PC-9 (cell line): ENCODE data around the gene CCM2L. TPM values are rescaled to one million over a fixed set of nuclear protein-coding genes. Genes with fewer than 3 reads are reported as not detected.

Source experiments
- BruUV-seq: library from RNA; stranded (reverse); fragments of 400-500 nt; replicated peaks from 2 replicates; lab custom pipeline; 2021; lab: Mats Ljungman, UMichigan
- CTCF ChIA-PET: fragments of 300-600 bp; sonication (Branson Sonifier 250); formaldehyde crosslinking; loops from one replicate; lab custom pipeline; 2022; ENCODE audit warnings: antibody characterized with exemption; lab: Charles Lee
- POLR2A ChIA-PET: fragments of 300-600 bp; sonication (Branson Sonifier 250); formaldehyde crosslinking; loops from one replicate; lab custom pipeline; 2022; ENCODE audit warnings: antibody characterized with exemption; ENCODE audit not compliant: unreplicated experiment; lab: Charles Lee
- DNase-seq, 2 experiments: peaks; one replicate each; pipeline versions ENCODE4 v3.0.0 to v3.0.0-alpha.2; 2015 to 2022; ENCODE audit warnings: mixed read lengths in 1 of 2
- H2AFZ ChIP-seq: fragments of 200-600 bp; sonication (generic); 2 replicates; pipeline ENCODE4 v1.8.1; 2017; ENCODE audit warnings: antibody characterized with exemption
- H3F3A ChIP-seq: fragments of 200-600 bp; sonication (generic); 2 replicates; pipeline ENCODE4 v1.8.1; 2017; ENCODE audit warnings: antibody characterized with exemption, mild to moderate bottlenecking, low read depth; ENCODE audit not compliant: insufficient read depth
- H3K27ac ChIP-seq: fragments of 200-600 bp; sonication (generic); 2 replicates; pipeline ENCODE4 v1.6.1; 2016; ENCODE audit warnings: mixed run types
- H3K27me3 ChIP-seq: fragments of 200-600 bp; sonication (generic); 2 replicates; pipeline ENCODE4 v1.6.1; 2016; ENCODE audit warnings: low read depth, mixed run types; ENCODE audit not compliant: insufficient read depth
- H3K36me3 ChIP-seq: fragments of 200-600 bp; sonication (generic); 2 replicates; pipeline ENCODE4 v1.6.1; 2016; ENCODE audit warnings: low read depth, mixed run types
- H3K4me1 ChIP-seq: fragments of 200-600 bp; sonication (generic); replicated peaks from 2 replicates; pipeline ENCODE4 v1.6.1; 2016; ENCODE audit warnings: mixed run types; ENCODE audit not compliant: insufficient read depth
- H3K4me2 ChIP-seq: fragments of 200-600 bp; sonication (generic); 2 replicates; pipeline ENCODE4 v1.6.1; 2017; ENCODE audit warnings: mixed run types
- H3K4me3 ChIP-seq: fragments of 200-600 bp; sonication (generic); 2 replicates; pipeline ENCODE4 v1.6.1; 2016; ENCODE audit warnings: mixed run types
- H3K79me2 ChIP-seq: fragments of 200-600 bp; sonication (generic); 2 replicates; pipeline ENCODE4 v1.6.1; 2017; ENCODE audit warnings: low read depth, mixed run types
- H3K9me2 ChIP-seq: fragments of 200-600 bp; sonication (generic); 2 replicates; pipeline ENCODE4 v1.8.1; 2017; ENCODE audit warnings: mild to moderate bottlenecking; ENCODE audit not compliant: insufficient read depth
- H3K9me3 ChIP-seq: fragments of 200-600 bp; sonication (generic); 2 replicates; pipeline ENCODE4 v1.8.1; 2016; ENCODE audit warnings: low read depth; ENCODE audit not compliant: insufficient read depth
- H4K20me1 ChIP-seq: fragments of 200-600 bp; sonication (generic); 2 replicates; pipeline ENCODE4 v1.8.1; 2017; ENCODE audit not compliant: insufficient read depth
- EZH2 ChIP-seq: fragments of 200-600 bp; sonication (generic); IDR thresholded peaks from 2 replicates; pipeline ENCODE4 v1.8.0; 2017; ENCODE audit warnings: antibody characterized with exemption, low read depth
- intact Hi-C: fragments of 100-400 bp; cut with micrococcal nuclease; formaldehyde crosslinking; loops from one replicate; pipeline ENCODE4 v1.10.0; 2022; ENCODE audit not compliant: unreplicated experiment
- total RNA-seq: library from RNA; stranded (reverse); gene quantifications from 2 replicates; pipeline ENCODE4 v1.2.3, GENCODE V29; 2021
- TF ChIP-seq, protein P1 (sequence below): fragments of 200-600 bp; sonication (generic); conservative IDR thresholded peaks from 2 replicates; pipeline ENCODE4 v1.6.1; 2017; ENCODE audit warnings: mixed run types, antibody characterized with exemption, mild to moderate bottlenecking, moderate library complexity

The CCM2L gene
- total RNA-seq, 1 experiment from 2014 or later: 0.31 TPM

GRCh38 chr20:32052090-32052777, 42.0 kb downstream of the CCM2L start, which contains the start of gene HCK:
TSS of gene HCK (plus strand) at chr20:32052242.
- H3K9me2 ChIP-seq: no peaks in the 10 kb centered on the region
- no peaks in the 10 kb centered on the region for H3K79me2 ChIP-seq
- CTCF ChIA-PET: interaction anchor here (0.5 kb wide), 1 partner anchor 42 kb away, joined by 4 read pairs; no protein-coding TSS in a partner anchor
- H3K27me3 ChIP-seq: peaks cover 80% of the 10 kb centered on the region
- TF ChIP-seq, protein P1, sequence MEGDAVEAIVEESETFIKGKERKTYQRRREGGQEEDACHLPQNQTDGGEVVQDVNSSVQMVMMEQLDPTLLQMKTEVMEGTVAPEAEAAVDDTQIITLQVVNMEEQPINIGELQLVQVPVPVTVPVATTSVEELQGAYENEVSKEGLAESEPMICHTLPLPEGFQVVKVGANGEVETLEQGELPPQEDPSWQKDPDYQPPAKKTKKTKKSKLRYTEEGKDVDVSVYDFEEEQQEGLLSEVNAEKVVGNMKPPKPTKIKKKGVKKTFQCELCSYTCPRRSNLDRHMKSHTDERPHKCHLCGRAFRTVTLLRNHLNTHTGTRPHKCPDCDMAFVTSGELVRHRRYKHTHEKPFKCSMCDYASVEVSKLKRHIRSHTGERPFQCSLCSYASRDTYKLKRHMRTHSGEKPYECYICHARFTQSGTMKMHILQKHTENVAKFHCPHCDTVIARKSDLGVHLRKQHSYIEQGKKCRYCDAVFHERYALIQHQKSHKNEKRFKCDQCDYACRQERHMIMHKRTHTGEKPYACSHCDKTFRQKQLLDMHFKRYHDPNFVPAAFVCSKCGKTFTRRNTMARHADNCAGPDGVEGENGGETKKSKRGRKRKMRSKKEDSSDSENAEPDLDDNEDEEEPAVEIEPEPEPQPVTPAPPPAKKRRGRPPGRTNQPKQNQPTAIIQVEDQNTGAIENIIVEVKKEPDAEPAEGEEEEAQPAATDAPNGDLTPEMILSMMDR: no peak
- no peak for TF ChIP-seq EZH2
- H3F3A ChIP-seq: no peaks in the 10 kb centered on the region
- no peak within 1 kb of the TSS for H3K27ac ChIP-seq
- H3K4me3 ChIP-seq: no peak within 1 kb of the TSS
- no peaks in the 10 kb centered on the region for H3K4me1 ChIP-seq
- H3K36me3 ChIP-seq: no peaks in the 10 kb centered on the region
- no peak within 1 kb of the TSS for H3K4me2 ChIP-seq
- H2AFZ ChIP-seq: no peak within 1 kb of the TSS
- POLR2A ChIA-PET: no interaction called here
- no peaks in the 10 kb centered on the region for H3K9me3 ChIP-seq
- BruUV-seq: no TSS peak
- H4K20me1 ChIP-seq: no peaks in the 10 kb centered on the region; the same call in 1 of the 2 replicates
- intact Hi-C loops: no loop called here
- no peak for DNase-seq

DNA sequence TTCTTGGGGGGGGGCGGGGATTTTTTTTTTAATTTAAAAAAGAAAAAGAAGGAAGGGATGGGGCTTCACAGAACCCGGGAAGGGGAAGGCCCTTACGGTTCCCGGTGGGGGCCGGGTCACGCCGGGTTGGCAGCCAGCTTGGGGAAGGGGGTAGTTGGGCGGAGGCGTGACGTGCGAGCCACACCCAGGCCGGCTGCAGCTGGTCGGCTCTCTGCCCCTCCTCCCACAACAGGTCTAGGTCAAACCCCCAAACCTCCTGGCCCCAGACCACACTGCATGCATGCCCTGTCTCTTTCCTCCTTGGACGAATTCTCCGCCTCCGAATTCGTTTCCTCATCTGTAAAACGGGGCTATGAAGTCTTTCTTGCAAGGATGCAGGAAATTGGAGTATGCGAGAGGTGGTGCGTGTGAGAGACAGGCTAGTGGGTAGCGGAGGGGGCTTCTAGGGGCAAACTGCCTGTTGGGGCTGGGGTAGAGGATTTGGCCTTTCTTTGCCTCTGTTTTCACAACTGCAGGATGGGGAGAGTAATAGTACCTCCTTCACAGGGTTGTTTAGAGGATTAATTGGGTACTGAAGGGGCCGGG, 42.6 kb downstream of the CCM2L start:
- BruUV-seq: no TSS peak
- POLR2A ChIA-PET: no interaction called here
- Histone ChIP-seq H4K20me1 (no peaks in the 10 kb centered on the region; the same call in 1 of the 2 replicates), H3K36me3 (no peaks in the 10 kb centered on the region), H3K9me2 (no peaks in the 10 kb centered on the region), H2AFZ (no peak overlapping the region), H3K79me2 (no peaks in the 10 kb centered on the region), H3K9me3 (no peaks in the 10 kb centered on the region), H3K4me3 (no peak overlapping the region), H3K27me3 (peaks cover 80% of the 10 kb centered on the region), H3K27ac (no peak overlapping the region), H3K4me1 (no peaks in the 10 kb centered on the region), H3K4me2 (no peak overlapping the region), H3F3A (no peaks in the 10 kb centered on the region)
- TF ChIP-seq, protein P1: no peak
- no peak for TF ChIP-seq EZH2
- CTCF ChIA-PET: no interaction called here
- intact Hi-C loops: no loop called here
- DNase-seq: no peak

DNA sequence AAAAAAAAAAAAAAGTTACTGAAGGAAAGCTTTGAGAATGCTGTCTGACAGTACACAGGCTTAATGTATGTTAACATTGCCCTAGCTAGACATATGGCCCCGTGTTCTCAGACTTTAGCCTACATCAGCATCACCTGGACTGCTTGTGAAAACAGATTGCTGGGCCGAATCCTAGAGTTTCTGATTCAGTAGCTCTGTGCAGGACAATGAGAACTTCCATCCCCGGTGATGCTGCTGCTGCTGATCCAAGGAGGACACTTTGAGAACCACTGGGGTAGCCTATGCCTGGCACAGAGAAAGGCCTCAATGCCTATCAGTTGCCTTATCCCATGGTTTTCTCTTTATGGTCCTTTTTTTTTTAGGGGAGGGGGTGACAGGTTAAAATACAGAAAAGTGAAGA, 43.4 kb downstream of the CCM2L start:
- DNase-seq: no peak
- H3K4me2 ChIP-seq: no peak overlapping the region
- POLR2A ChIA-PET: interaction anchor here (0.6 kb wide), 1 partner anchor 380 kb away, joined by 3 read pairs; no protein-coding TSS in a partner anchor
- CTCF ChIA-PET: interaction anchor here (0.6 to 0.7 kb wide), 3 partner anchors 18 to 241 kb away, joined by 5 to 12 read pairs (median 8); no protein-coding TSS in a partner anchor
- H3K27ac ChIP-seq: no peak overlapping the region
- intact Hi-C loops: no loop called here
- H3K4me1 ChIP-seq: no peaks in the 10 kb centered on the region
- H3K36me3 ChIP-seq: no peaks in the 10 kb centered on the region
- no peaks in the 10 kb centered on the region for H3K9me3 ChIP-seq
- no peaks in the 10 kb centered on the region; the same call in 1 of the 2 replicates for H4K20me1 ChIP-seq
- H2AFZ ChIP-seq: no peak overlapping the region
- H3K9me2 ChIP-seq: no peaks in the 10 kb centered on the region
- peaks cover 82% of the 10 kb centered on the region for H3K27me3 ChIP-seq
- TF ChIP-seq, protein P1: no peak
- H3K4me3 ChIP-seq: no peak overlapping the region
- H3K79me2 ChIP-seq: no peaks in the 10 kb centered on the region
- no peaks in the 10 kb centered on the region for H3F3A ChIP-seq
- no TSS peak for BruUV-seq
